ENCODE measurements around the gene ZNF471.

The ZNF471 gene

GRCh38 chr19:56572589-56572988 is 64.9 kb downstream of the ZNF471 start:
- no peak for DNase-seq

GRCh38 chr19:56573914-56574313 is 66.3 kb downstream of the ZNF471 start:
- no peak for DNase-seq

GRCh38 chr19:56577719-56578602 is 70.3 kb downstream of the ZNF471 start:
- no peak for DNase-seq

All from anterior cingulate cortex (tissue), 58 donors.